ENCODE results near the gene ZNF217. TPM values are rescaled to one million over a fixed set of nuclear protein-coding genes. Genes with fewer than 3 reads are reported as not detected.

ZNF217 gene
- total RNA-seq, 1 experiment from 2014 or later: 33.8 TPM

DNA sequence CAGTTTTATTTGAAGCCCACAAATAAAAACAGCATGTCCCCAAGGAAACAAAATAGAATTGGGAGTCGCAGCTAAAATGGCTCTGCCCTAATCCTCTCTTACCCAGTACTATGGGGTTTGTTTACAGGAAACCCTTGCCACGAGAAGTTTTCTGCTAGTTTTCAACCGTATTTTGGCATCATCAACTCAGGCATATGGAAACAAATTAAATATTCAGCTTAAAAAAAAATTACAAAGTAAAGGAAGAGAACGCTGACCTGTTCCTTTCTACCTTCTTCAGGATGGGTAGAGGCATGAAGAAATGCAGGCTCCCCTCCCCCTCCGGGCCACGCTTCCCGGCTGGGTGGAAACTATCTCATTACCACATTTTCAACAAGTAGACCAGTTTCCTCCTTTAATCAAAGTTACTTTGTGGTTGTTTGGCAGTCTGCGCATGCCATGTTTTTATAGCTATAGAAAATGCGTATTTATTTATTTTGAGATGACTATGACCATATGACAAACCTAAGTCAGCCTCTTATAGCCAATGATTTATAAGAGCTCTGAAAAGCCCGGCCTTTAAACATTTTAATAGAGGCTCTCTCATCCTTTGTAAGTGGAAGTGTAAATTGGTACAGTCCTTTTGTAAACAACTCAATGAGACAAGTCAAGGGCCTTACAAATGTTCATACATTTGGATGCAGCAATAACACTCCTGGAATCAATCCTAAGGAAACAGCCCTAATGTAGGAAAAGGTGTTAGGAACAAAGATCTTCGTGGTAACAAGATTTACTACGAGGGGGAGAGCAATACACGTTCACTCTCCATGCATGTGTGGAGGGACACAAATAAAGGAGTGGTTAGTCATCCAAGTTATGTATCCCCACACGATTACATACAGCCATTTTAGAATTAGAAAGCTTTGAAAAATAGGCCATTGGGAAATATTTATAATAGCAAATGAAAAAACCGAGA is 16.1 kb upstream of the ZNF217 start:
- Histone ChIP-seq H3K9me3 (ENCODE audit: control insufficient read depth in 1 of 2, insufficient read depth in 1 of 2, low read depth in 1 of 2, low read length in 2 of 2) (no peaks in the 10 kb centered on the region), H3K4me3 (replicated peaks in 1 of 2; ENCODE audit: low read depth in 1 of 2, low read length in 2 of 2) (no peak overlapping the region), H2AFZ (ENCODE audit: low read depth, low read length, poor library complexity, severe bottlenecking) (peak overlapping the region; percentile 66), H3K36me3 (ENCODE audit: control insufficient read depth in 1 of 2, insufficient read depth in 2 of 2, low read length in 2 of 2) (no peaks in the 10 kb centered on the region), H4K20me1 (ENCODE audit: insufficient read depth) (no peaks in the 10 kb centered on the region), H3K27me3 (ENCODE audit: insufficient read depth, low read length) (no peaks in the 10 kb centered on the region), H3K9ac (ENCODE audit: low read length) (peak overlapping the region; percentile 34), H3K4me2 (ENCODE audit: low read length) (peak overlapping the region; percentile 36), H3K4me1 (ENCODE audit: control insufficient read depth in 1 of 2, insufficient read depth in 2 of 2, low read length in 2 of 2) (peaks cover 43 to 67% of the 10 kb centered on the region in 2 experiments), H3K9me2 (ENCODE audit: insufficient read depth) (no peaks in the 10 kb centered on the region), H3K79me2 (ENCODE audit: insufficient read depth, low read length) (no peaks in the 10 kb centered on the region), H3K27ac (ENCODE audit: low read depth, low read length) (peak overlapping the region; percentile 82)
- intact Hi-C loops (cut with micrococcal nuclease): no loop called here
- BruUV-seq (replicated peaks): no TSS peak
- no peak for DNase-seq (ENCODE audit: low read depth, low spot score)
- CTCF ChIA-PET: no interaction called here
- no peak for TF ChIP-seq YY1 (IDR thresholded peaks at IDR 0.05; ENCODE audit: extremely low read depth, insufficient replicate concordance, low read depth, low read length)
- peak; percentile 28 for TF ChIP-seq POLR2A (IDR thresholded peaks at IDR 0.05; ENCODE audit: borderline replicate concordance, extremely low read depth, insufficient read depth, insufficient read length)
- ATAC-seq: peak; percentile 33; the same call in 1 of the 2 replicates
- POLR2A ChIA-PET: interaction anchor here (0.6 to 5.8 kb wide), 6 partner anchors 7 to 150 kb away, joined by 3 to 64 read pairs (median 6); partner anchors contain the start of gene ZNF217
- RAD21 ChIA-PET (ENCODE audit: low non-redundant PET in 1 of 2, low total read pairs in 2 of 2, uncharacterized antibody in 2 of 2, unreplicated experiment in 2 of 2): no interaction called here

DNA sequence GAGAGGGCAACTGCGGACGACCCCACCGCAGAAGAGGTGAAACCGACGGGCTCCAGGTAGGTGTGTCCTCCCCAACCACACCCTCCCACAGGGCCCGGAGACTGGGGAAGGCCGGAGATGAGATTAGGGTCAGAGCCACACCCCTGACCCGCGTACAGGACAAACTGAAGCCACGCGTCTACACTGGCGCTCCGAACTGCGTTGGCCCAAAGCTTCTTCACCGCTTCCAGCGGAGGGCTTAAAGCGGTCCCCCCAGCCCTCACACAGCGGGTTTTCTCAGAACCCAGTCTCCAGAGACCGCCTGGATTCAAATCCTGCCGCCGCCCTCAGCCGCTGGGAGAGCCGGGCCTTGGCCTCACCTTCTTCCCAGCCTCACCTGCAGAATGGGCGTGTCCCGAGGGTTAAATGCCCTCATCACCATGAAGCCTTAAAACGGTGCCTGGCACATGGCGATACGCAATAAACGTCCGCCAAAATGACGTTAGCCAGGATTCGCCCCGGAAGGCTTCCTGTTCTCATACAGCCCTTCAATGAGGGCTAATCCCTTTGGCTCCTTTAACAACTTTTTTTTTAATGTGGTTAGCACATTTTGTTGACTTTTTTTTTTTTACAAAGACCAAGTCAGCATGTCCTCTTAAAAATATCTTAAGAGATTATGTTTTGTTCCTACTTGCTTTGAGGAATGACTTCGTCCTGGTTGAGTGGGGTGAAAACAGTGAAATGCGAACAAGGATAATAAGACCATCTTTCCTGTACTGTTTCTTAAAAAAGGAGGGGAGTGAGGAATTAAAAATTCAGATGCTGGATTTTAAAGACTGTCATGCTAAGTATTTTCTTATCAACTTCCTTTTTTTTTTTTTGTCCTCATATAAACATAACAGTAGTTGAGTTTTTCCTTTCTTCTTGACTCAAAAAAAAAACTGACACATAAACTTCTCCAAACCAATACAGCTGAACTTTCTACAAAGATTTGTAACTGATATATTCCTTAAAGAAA is 15.1 kb upstream of the ZNF217 start:
- ChIA-PET POLR2A (interaction anchor here (0.6 to 5.8 kb wide), 2 partner anchors 14 to 151 kb away, joined by 4 to 64 read pairs; no protein-coding TSS in a partner anchor), RAD21 (ENCODE audit: low non-redundant PET in 1 of 2, low total read pairs in 2 of 2, uncharacterized antibody in 2 of 2, unreplicated experiment in 2 of 2) (no interaction called here), CTCF (no interaction called here)
- Histone ChIP-seq H3K27ac (ENCODE audit: low read depth, low read length) (peak overlapping the region; percentile 82; the same call in 1 of the 2 replicates), H4K20me1 (ENCODE audit: insufficient read depth) (no peaks in the 10 kb centered on the region), H2AFZ (ENCODE audit: low read depth, low read length, poor library complexity, severe bottlenecking) (peak overlapping the region; percentile 66), H3K9me2 (ENCODE audit: insufficient read depth) (no peaks in the 10 kb centered on the region), H3K4me3 (replicated peaks in 1 of 2; ENCODE audit: low read depth in 1 of 2, low read length in 2 of 2) (no peak overlapping the region), H3K79me2 (ENCODE audit: insufficient read depth, low read length) (no peaks in the 10 kb centered on the region), H3K4me1 (ENCODE audit: control insufficient read depth in 1 of 2, insufficient read depth in 2 of 2, low read length in 2 of 2) (peaks cover 43 to 64% of the 10 kb centered on the region in 2 experiments), H3K9me3 (ENCODE audit: control insufficient read depth in 1 of 2, insufficient read depth in 1 of 2, low read depth in 1 of 2, low read length in 2 of 2) (no peaks in the 10 kb centered on the region), H3K36me3 (ENCODE audit: control insufficient read depth in 1 of 2, insufficient read depth in 2 of 2, low read length in 2 of 2) (no peaks in the 10 kb centered on the region), H3K4me2 (ENCODE audit: low read length) (peak overlapping the region; percentile 36), H3K9ac (ENCODE audit: low read length) (peak overlapping the region; percentile 34; the same call in 1 of the 2 replicates), H3K27me3 (ENCODE audit: insufficient read depth, low read length) (no peaks in the 10 kb centered on the region)
- no TSS peak for BruUV-seq (replicated peaks)
- DNase-seq (ENCODE audit: low read depth, low spot score) (no peak), ATAC-seq (no peak)
- intact Hi-C loops (cut with micrococcal nuclease): no loop called here
- TF ChIP-seq ELF1 (IDR thresholded peaks at IDR 0.05; ENCODE audit: borderline replicate concordance, low read depth) (no peak), REST (IDR thresholded peaks at IDR 0.05; ENCODE audit: low read depth) (no peak), RAD21 (IDR thresholded peaks at IDR 0.05; ENCODE audit: low read depth) (no peak), JUND (IDR thresholded peaks at IDR 0.05) (no peak), CBX3 (IDR thresholded peaks at IDR 0.05; ENCODE audit: low read depth) (no peak), SRF (IDR thresholded peaks at IDR 0.05; ENCODE audit: low read depth) (no peak), TCF7L2 (IDR thresholded peaks at IDR 0.05; ENCODE audit: borderline replicate concordance, extremely low read depth, insufficient read depth, insufficient read length) (no peak), POLR2A (IDR thresholded peaks at IDR 0.05; ENCODE audit: borderline replicate concordance, extremely low read depth, insufficient read depth, insufficient read length) (no peak), SIN3A (IDR thresholded peaks at IDR 0.05; ENCODE audit: low read depth) (no peak)
